ENCODE measurements around the gene CD58. TPM values are rescaled to one million over a fixed set of nuclear protein-coding genes. Genes with fewer than 3 reads are reported as not detected.

The CD58 gene
- total and polyA plus RNA-seq, 2 of the 4 experiments (the other 2 are of a cell fraction), result 5.4 to 5.7 TPM

GRCh38 chr1:116569381-116569670 lies 1.5 kb downstream of the CD58 start:
- no peak overlapping the region for H3K18ac ChIP-seq (ENCODE audit: low read depth, low read length)
- intact Hi-C loops (cut with micrococcal nuclease), result no loop called here
- no peak overlapping the region for H4K5ac ChIP-seq (ENCODE audit: low read depth, low read length)
- no peak overlapping the region for H2BK15ac ChIP-seq (ENCODE audit: low read depth, low read length)
- H3K4me3 ChIP-seq (ENCODE audit: insufficient read depth, low read depth, low read length), result no peak overlapping the region
- no peaks in the 10 kb centered on the region for H4K20me1 ChIP-seq (ENCODE audit: insufficient read depth, low read length)
- peaks cover 2% of the 10 kb centered on the region; the same call in 1 of the 2 replicates for H3K4me1 ChIP-seq (ENCODE audit: control insufficient read depth, insufficient read depth, low read length)
- ChIA-PET POLR2A (ENCODE audit: unreplicated experiment) (no interaction called here), CTCF (interaction anchor here (0.6 kb wide), 1 partner anchor 457 kb away, joined by 4 read pairs; no protein-coding TSS in a partner anchor)
- H3K4ac ChIP-seq (ENCODE audit: low read depth, low read length), result no peak overlapping the region
- no peak overlapping the region for H3K56ac ChIP-seq (ENCODE audit: extremely low read depth, insufficient read depth, low read length)
- no peak overlapping the region for H3K4me2 ChIP-seq (ENCODE audit: low read depth, low read length)
- no TSS peak for BruUV-seq (replicated peaks)
- no peak overlapping the region for H2BK5ac ChIP-seq (ENCODE audit: low read depth, low read length, poor library complexity, severe bottlenecking)
- H3K27ac ChIP-seq (ENCODE audit: insufficient read depth, low read length), result no peak overlapping the region
- in situ Hi-C loops (cut with MboI; ENCODE audit: low sequenced_read_pairs), result no loop called here
- no peak overlapping the region for H4K91ac ChIP-seq (ENCODE audit: insufficient read depth, low read depth, low read length)
- DNase-seq, result no peak
- peaks cover 10% of the 10 kb centered on the region for H3K27me3 ChIP-seq (ENCODE audit: control insufficient read depth, insufficient read depth, low read length)
- no peak for ATAC-seq (ENCODE audit: low read depth)
- H3K23ac ChIP-seq (ENCODE audit: low read depth, low read length), result no peak overlapping the region
- no peak overlapping the region for H2AFZ ChIP-seq (replicated peaks; ENCODE audit: low read length, poor library complexity)
- no peak overlapping the region for H2AK5ac ChIP-seq (ENCODE audit: low read depth, low read length)
- H4K8ac ChIP-seq (ENCODE audit: low read depth in 2 of 2, low read length in 2 of 2), result no peak overlapping the region
- no peaks in the 10 kb centered on the region for H3K9me3 ChIP-seq (ENCODE audit: control insufficient read depth, insufficient read depth, low read length)
- H2AK9ac ChIP-seq (replicated peaks; ENCODE audit: low read depth, low read length, poor library complexity), result no peak overlapping the region
- H3K9ac ChIP-seq (ENCODE audit: low read depth, low read length), result no peak overlapping the region
- dilution Hi-C loops (cut with HindIII; ENCODE audit: low sequenced_read_pairs, unreplicated experiment), result no loop called here
- TF ChIP-seq CHD1 (IDR thresholded peaks at IDR 0.05; ENCODE audit: low read depth, low read length) (no peak), NFE2L2 (IDR thresholded peaks at IDR 0.05; ENCODE audit: low read depth, low read length) (no peak), SMC3 (IDR thresholded peaks at IDR 0.05; ENCODE audit: low read depth, low read length) (no peak), BHLHE40 (IDR thresholded peaks at IDR 0.05; ENCODE audit: low read depth, low read length) (no peak), CTCF (conservative IDR thresholded peaks at IDR 0.05; ENCODE audit: low read depth, low read length) (no peak), RFX5 (IDR thresholded peaks at IDR 0.05; ENCODE audit: low read depth, low read length) (no peak), MAFK (IDR thresholded peaks at IDR 0.05; ENCODE audit: low read depth, low read length) (no peak), FOS (IDR thresholded peaks at IDR 0.05; ENCODE audit: low read depth, low read length) (no peak), RAD21 (IDR thresholded peaks at IDR 0.05; ENCODE audit: low read length) (no peak), POLR2A (IDR thresholded peaks at IDR 0.05; ENCODE audit: low read depth, low read length) (no peak), MAZ (IDR thresholded peaks at IDR 0.05; ENCODE audit: borderline replicate concordance, low read depth, low read length) (no peak)
- TF ChIP-seq, protein P1, sequence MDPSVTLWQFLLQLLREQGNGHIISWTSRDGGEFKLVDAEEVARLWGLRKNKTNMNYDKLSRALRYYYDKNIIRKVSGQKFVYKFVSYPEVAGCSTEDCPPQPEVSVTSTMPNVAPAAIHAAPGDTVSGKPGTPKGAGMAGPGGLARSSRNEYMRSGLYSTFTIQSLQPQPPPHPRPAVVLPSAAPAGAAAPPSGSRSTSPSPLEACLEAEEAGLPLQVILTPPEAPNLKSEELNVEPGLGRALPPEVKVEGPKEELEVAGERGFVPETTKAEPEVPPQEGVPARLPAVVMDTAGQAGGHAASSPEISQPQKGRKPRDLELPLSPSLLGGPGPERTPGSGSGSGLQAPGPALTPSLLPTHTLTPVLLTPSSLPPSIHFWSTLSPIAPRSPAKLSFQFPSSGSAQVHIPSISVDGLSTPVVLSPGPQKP (IDR thresholded peaks at IDR 0.05; ENCODE audit: borderline replicate concordance, low read depth, low read length), result no peak
- TF ChIP-seq, protein P2, sequence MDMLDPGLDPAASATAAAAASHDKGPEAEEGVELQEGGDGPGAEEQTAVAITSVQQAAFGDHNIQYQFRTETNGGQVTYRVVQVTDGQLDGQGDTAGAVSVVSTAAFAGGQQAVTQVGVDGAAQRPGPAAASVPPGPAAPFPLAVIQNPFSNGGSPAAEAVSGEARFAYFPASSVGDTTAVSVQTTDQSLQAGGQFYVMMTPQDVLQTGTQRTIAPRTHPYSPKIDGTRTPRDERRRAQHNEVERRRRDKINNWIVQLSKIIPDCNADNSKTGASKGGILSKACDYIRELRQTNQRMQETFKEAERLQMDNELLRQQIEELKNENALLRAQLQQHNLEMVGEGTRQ (IDR thresholded peaks at IDR 0.05; ENCODE audit: low read depth, low read length), result no peak
- no peaks in the 10 kb centered on the region for H3K36me3 ChIP-seq (ENCODE audit: control insufficient read depth, insufficient read depth, low read length)
- 0 out of 4 replicates have a peak, but pooled peaks cover 0 to 2% of the 10 kb centered on the region in 2 experiments for H3K79me1 ChIP-seq (ENCODE audit: low read depth in 1 of 2, low read length in 2 of 2)
- no peak overlapping the region for H3K14ac ChIP-seq (replicated peaks; ENCODE audit: low read depth, low read length)
- H3K9me1 ChIP-seq (ENCODE audit: insufficient read depth, low read length), result peaks cover 5% of the 10 kb centered on the region; the same call in 1 of the 2 replicates
- no peak overlapping the region for H2BK20ac ChIP-seq (ENCODE audit: low read depth, low read length)
- H2BK120ac ChIP-seq (ENCODE audit: low read depth, low read length), result no peak overlapping the region
